Caco-2 (cell line): Measurements from ENCODE around the gene ZNF385A. TPM values are rescaled to one million over a fixed set of nuclear protein-coding genes. Genes with fewer than 3 reads are reported as not detected.
A peak's percentile ranks its signal among the peaks of the same experiment; 100 is the strongest.

ENCODE experiments used
- BruUV-seq: library from RNA; stranded (reverse); fragments of 400-500 nt; replicated peaks from 2 replicates; lab custom pipeline; 2021; lab: Mats Ljungman, UMichigan
- CTCF ChIA-PET: fragments of 300-600 bp; sonication (Branson Sonifier 250); formaldehyde crosslinking; loops from one replicate; lab custom pipeline; 2022; ENCODE audit warnings: antibody characterized with exemption; lab: Charles Lee
- POLR2A ChIA-PET: fragments of 300-600 bp; sonication (Branson Sonifier 250); formaldehyde crosslinking; loops from one replicate; lab custom pipeline; 2022; ENCODE audit warnings: antibody characterized with exemption; lab: Charles Lee
- DNase-seq, 2 experiments: peaks; one replicate each; pipeline versions ENCODE4 v3.0.0 to v3.0.0-alpha.2; 2020 to 2022
- H3K27me3 ChIP-seq: replicated peaks from 2 replicates; pipeline ENCODE4 v1.6.0; 2011; ENCODE audit warnings: low read length; ENCODE audit not compliant: control insufficient read depth, insufficient read depth
- H3K36me3 ChIP-seq: 2 replicates; pipeline ENCODE4 v1.5.1; 2011; ENCODE audit warnings: low read length; ENCODE audit not compliant: control insufficient read depth, insufficient read depth
- H3K4me1 ChIP-seq: fragments of 250-450 bp; sonication (Bioruptor Pico); 2 replicates; pipeline ENCODE4 v1.5.1; 2020; ENCODE audit warnings: mild to moderate bottlenecking
- H3K4me3 ChIP-seq: 2 replicates; pipeline ENCODE4 v1.5.1; 2011; ENCODE audit warnings: low read depth, mild to moderate bottlenecking, control low read depth, low read length
- H3K9me3 ChIP-seq: fragments of 250-450 bp; sonication (Bioruptor Pico); 2 replicates; pipeline ENCODE4 v1.5.1; 2020; ENCODE audit warnings: mild to moderate bottlenecking, moderate library complexity
- H3K27ac Mint-ChIP-seq: one replicate; pipeline ENCODE4 v1.8.0; 2022; ENCODE audit warnings: mixed read lengths; ENCODE audit not compliant: unreplicated experiment
- H3K27me3 Mint-ChIP-seq: one replicate; pipeline ENCODE4 v1.8.0; 2022; ENCODE audit warnings: mixed read lengths; ENCODE audit not compliant: insufficient read depth, unreplicated experiment
- H3K36me3 Mint-ChIP-seq: one replicate; pipeline ENCODE4 v1.8.0; 2022; ENCODE audit warnings: mild to moderate bottlenecking, mixed read lengths; ENCODE audit not compliant: insufficient read depth, unreplicated experiment
- H3K4me1 Mint-ChIP-seq: one replicate; pipeline ENCODE4 v1.8.0; 2022; ENCODE audit warnings: low read depth, mixed read lengths; ENCODE audit not compliant: unreplicated experiment
- H3K4me3 Mint-ChIP-seq: one replicate; pipeline ENCODE4 v1.8.0; 2022; ENCODE audit warnings: mild to moderate bottlenecking, moderate library complexity, mixed read lengths; ENCODE audit not compliant: unreplicated experiment
- H3K9me3 Mint-ChIP-seq: one replicate; pipeline ENCODE4 v1.8.0; 2022; ENCODE audit warnings: mixed read lengths; ENCODE audit not compliant: unreplicated experiment
- CTCF ChIP-seq, 2 experiments: fragments of 200-600 bp in 1 of 2; IDR thresholded peaks; 1 replicate in 1 of 2; 2 replicates in 1 of 2; pipeline versions ENCODE4 v1.5.1 to v1.8.0; 2011 to 2022; ENCODE audit warnings: antibody characterized with exemption in 1 of 2, control low read depth in 1 of 2, inconsistent platforms in 1 of 2, low read depth in 1 of 2, low read length in 1 of 2, mild to moderate bottlenecking in 1 of 2, moderate library complexity in 1 of 2; ENCODE audit not compliant: insufficient read depth in 1 of 2, severe bottlenecking in 1 of 2, unreplicated experiment in 1 of 2
- intact Hi-C: fragments of 100-400 bp; cut with micrococcal nuclease; formaldehyde crosslinking; loops from one replicate; pipeline ENCODE4 v1.10.0; 2022; ENCODE audit not compliant: unreplicated experiment
- total RNA-seq: library from RNA; stranded (reverse); gene quantifications from 2 replicates; pipeline ENCODE4 v1.2.3, GENCODE V29; 2022

ZNF385A gene
- total RNA-seq, 1 experiment from 2014 or later: 8.4 TPM

GRCh38 chr12:54398218-54398617, 13.7 kb upstream of the ZNF385A start:
- POLR2A ChIA-PET: no interaction called here
- no peaks in the 10 kb centered on the region for H3K9me3 ChIP-seq
- Mint-ChIP-seq H3K27me3 (no peaks in the 10 kb centered on the region), H3K36me3 (peaks cover 37% of the 10 kb centered on the region), H3K4me3 (no peak overlapping the region), H3K4me1 (peaks cover 6% of the 10 kb centered on the region), H3K9me3 (no peaks in the 10 kb centered on the region), H3K27ac (no peak overlapping the region)
- intact Hi-C loops: no loop called here
- H3K4me3 ChIP-seq: no peak overlapping the region
- CTCF ChIA-PET: interaction anchor here (1.7 to 2.7 kb wide), 2 partner anchors 29 to 40 kb away, joined by 10 to 142 read pairs; no protein-coding TSS in a partner anchor
- H3K4me1 ChIP-seq: no peaks in the 10 kb centered on the region
- H3K27me3 ChIP-seq: no peaks in the 10 kb centered on the region
- H3K36me3 ChIP-seq: no peaks in the 10 kb centered on the region; the same call in 1 of the 2 replicates
- TF ChIP-seq CTCF (IDR thresholded peaks at IDR 0.05; ENCODE audit: insufficient read depth in 1 of 2, low read depth in 1 of 2, low read length in 1 of 2, severe bottlenecking in 1 of 2, unreplicated experiment in 1 of 2): no peak
- DNase-seq: no peak
- BruUV-seq: no TSS peak

- BruUV-seq: no TSS peak
- CTCF ChIA-PET: interaction anchor here (1.6 kb wide), 1 partner anchor 46 kb away, joined by 3 read pairs; no protein-coding TSS in a partner anchor
- H3K27ac Mint-ChIP-seq: no peak overlapping the region
- H3K27me3 Mint-ChIP-seq: no peaks in the 10 kb centered on the region
- no peak for TF ChIP-seq CTCF (IDR thresholded peaks at IDR 0.05; ENCODE audit: insufficient read depth in 1 of 2, low read depth in 1 of 2, low read length in 1 of 2, severe bottlenecking in 1 of 2, unreplicated experiment in 1 of 2)
- H3K36me3 ChIP-seq: no peaks in the 10 kb centered on the region; the same call in 1 of the 2 replicates
- H3K4me1 Mint-ChIP-seq: peaks cover 6% of the 10 kb centered on the region
- intact Hi-C loops: no loop called here
- DNase-seq: no peak
- no peak overlapping the region for H3K4me3 Mint-ChIP-seq
- no peaks in the 10 kb centered on the region for H3K9me3 Mint-ChIP-seq
- peaks cover 31% of the 10 kb centered on the region for H3K36me3 Mint-ChIP-seq
- H3K9me3 ChIP-seq: no peaks in the 10 kb centered on the region
- no peak overlapping the region for H3K4me3 ChIP-seq
- POLR2A ChIA-PET: no interaction called here
- no peaks in the 10 kb centered on the region for H3K27me3 ChIP-seq
- no peaks in the 10 kb centered on the region for H3K4me1 ChIP-seq
Observed at GRCh38 chr12:54397157-54397556, 12.6 kb upstream of the ZNF385A start.

GRCh38 chr12:54395545-54395944, 11.0 kb upstream of the ZNF385A start:
- H3K36me3 Mint-ChIP-seq: peaks cover 27% of the 10 kb centered on the region
- peaks cover 6% of the 10 kb centered on the region for H3K4me1 Mint-ChIP-seq
- no peaks in the 10 kb centered on the region; the same call in 1 of the 2 replicates for H3K36me3 ChIP-seq
- H3K9me3 ChIP-seq: no peaks in the 10 kb centered on the region
- H3K4me1 ChIP-seq: no peaks in the 10 kb centered on the region
- H3K27me3 ChIP-seq: no peaks in the 10 kb centered on the region
- POLR2A ChIA-PET: no interaction called here
- DNase-seq: no peak
- no peaks in the 10 kb centered on the region for H3K27me3 Mint-ChIP-seq
- intact Hi-C loops: no loop called here
- no peak overlapping the region for H3K4me3 ChIP-seq
- BruUV-seq: TSS peak; percentile 36
- no peak overlapping the region for H3K27ac Mint-ChIP-seq
- H3K9me3 Mint-ChIP-seq: no peaks in the 10 kb centered on the region
- CTCF ChIA-PET: interaction anchor here (1.6 kb wide), 1 partner anchor 48 kb away, joined by 3 read pairs; no protein-coding TSS in a partner anchor
- no peak overlapping the region for H3K4me3 Mint-ChIP-seq
- no peak for TF ChIP-seq CTCF (IDR thresholded peaks at IDR 0.05; ENCODE audit: insufficient read depth in 1 of 2, low read depth in 1 of 2, low read length in 1 of 2, severe bottlenecking in 1 of 2, unreplicated experiment in 1 of 2)
